AG09309 (cell line): Measurements from ENCODE around the gene ALG12.
"Not testable (repeated sequence)": the region's sequence is repeated elsewhere in the genome, so short reads cannot be mapped to it uniquely, and the experiment has no call there.

ENCODE experiments used
- DNase-seq: peaks from one replicate; pipeline ENCODE4 v3.0.0-alpha.2; 2010; ENCODE audit warnings: low read depth
- H3K4me3 ChIP-seq: 2 replicates; pipeline ENCODE4 v1.5.1; 2011; ENCODE audit warnings: mild to moderate bottlenecking, low read depth, low read length, moderate library complexity; ENCODE audit not compliant: control insufficient read depth
- TF ChIP-seq, protein P1 (sequence below): IDR thresholded peaks from 2 replicates; pipeline ENCODE4 v1.5.1; 2011; ENCODE audit warnings: mild to moderate bottlenecking, low read depth, low read length, inconsistent platforms; ENCODE audit not compliant: insufficient read depth, control insufficient read depth; ENCODE audit errors: missing control alignments

ALG12 gene

DNA sequence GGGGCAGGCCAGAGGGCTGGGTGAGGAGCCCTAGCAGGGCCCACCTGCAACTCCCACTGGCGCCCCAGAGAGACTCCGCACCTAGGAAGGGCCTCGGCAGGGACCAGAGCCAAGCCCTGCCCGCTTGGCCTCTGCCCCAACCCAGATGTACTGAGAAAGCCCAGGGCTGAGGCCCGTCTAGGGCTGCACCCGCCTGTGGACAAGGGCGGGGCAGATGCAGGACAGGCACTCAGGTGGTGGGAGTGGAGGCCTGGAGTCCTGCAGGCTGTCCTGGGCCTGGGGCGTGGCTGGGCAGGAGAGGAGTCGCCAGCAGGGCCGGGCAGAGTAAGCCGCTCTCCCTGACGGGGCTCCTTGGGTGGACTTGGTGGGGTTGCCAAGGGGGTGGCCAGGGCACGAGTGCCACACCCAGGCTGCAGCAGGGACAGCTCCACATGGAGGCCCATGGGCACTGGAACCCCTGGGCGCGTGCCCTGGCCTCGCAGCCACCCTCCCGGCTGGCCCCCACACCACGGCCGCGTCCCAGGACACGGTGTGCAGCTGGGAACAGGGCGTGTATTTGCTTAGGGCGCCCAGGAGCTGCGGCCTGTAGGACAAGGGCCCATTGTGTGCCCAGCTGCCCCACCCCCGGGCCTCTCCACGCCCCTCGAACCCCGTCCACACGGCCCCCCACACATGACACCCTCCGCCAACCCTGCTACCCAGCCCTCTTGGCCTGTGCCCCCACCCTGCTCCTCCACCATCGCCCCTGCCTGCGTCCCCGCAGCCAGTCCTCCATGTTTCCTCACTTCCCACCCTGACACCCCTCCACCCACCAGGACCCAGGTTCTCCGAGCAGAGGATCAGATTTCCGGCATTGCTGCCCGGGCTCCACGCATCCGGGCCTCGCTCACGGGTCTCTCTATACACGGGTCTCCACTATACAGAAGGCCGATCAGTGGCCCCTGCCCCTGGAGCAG lies 31.0 kb upstream of the ALG12 start:
- H3K4me3 ChIP-seq, result no peak overlapping the region
- DNase-seq, result no peak
- TF ChIP-seq, protein P1, sequence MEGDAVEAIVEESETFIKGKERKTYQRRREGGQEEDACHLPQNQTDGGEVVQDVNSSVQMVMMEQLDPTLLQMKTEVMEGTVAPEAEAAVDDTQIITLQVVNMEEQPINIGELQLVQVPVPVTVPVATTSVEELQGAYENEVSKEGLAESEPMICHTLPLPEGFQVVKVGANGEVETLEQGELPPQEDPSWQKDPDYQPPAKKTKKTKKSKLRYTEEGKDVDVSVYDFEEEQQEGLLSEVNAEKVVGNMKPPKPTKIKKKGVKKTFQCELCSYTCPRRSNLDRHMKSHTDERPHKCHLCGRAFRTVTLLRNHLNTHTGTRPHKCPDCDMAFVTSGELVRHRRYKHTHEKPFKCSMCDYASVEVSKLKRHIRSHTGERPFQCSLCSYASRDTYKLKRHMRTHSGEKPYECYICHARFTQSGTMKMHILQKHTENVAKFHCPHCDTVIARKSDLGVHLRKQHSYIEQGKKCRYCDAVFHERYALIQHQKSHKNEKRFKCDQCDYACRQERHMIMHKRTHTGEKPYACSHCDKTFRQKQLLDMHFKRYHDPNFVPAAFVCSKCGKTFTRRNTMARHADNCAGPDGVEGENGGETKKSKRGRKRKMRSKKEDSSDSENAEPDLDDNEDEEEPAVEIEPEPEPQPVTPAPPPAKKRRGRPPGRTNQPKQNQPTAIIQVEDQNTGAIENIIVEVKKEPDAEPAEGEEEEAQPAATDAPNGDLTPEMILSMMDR, result no peak

DNA sequence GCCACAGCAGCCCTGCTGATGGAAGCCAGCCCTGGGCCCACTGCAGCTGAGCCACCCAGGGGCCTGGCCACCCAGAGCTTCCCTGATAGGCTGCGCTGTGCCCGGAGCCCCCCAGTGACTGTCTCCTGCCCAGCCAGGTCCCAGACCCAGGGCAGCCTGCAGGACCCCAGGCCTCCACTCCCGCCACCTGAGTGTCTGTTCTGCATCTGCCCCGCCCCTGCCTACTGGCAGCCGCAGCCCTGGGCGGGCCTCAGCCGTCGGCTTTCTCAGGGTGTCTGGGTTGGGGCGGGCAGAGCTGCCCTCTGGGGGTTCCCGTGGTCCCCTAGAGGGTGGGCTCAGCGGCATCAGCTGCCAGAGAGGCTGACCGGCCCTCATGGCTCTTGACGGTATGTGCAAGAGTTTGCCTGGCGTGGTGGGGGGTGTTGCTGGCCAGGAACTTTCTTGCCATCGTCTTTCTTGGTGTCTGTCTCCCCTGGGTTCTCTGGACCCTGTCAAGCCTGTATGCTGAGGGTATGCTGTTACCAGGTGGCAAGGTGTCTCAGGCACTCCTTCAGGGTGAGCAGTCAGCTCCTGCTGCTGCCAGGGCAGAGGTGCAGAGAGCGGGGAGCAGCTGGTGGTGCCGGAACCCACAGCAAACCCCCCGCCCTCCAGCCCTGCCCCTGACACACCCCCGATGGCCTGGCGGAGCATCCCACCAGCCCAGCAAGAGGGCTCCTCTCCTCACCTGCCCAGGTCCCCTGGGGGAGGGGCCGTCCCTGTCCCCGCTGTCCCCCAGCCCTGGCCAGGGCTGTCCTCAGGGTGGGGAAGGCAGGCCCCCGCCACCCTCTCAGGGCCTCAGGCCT lies 30.1 kb upstream of the ALG12 start:
- no peak for DNase-seq
- TF ChIP-seq, protein P1, result no peak

DNA sequence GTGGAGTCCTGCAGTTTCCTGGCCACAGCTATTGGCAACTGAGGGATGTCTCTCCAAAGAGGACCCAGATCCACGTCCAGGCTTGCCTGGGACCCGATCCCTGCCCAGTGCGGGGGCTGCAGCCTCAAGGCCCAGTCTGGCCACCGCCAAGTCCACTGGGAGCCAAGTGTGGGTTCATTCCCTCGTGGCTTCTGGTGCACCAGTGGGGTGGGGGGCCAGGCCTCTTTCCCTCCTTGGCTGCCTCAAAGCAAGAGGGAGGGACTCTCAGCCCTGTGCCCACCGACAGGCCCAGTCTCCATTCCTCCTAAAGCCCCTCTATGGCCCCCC lies 29.0 kb upstream of the ALG12 start:
- TF ChIP-seq, protein P1, result no peak
- H3K4me3 ChIP-seq, result no peak overlapping the region
- no peak for DNase-seq

More for the DNA sequence above, 30.1 kb upstream of the ALG12 start:
- no peak overlapping the region for H3K4me3 ChIP-seq

DNA sequence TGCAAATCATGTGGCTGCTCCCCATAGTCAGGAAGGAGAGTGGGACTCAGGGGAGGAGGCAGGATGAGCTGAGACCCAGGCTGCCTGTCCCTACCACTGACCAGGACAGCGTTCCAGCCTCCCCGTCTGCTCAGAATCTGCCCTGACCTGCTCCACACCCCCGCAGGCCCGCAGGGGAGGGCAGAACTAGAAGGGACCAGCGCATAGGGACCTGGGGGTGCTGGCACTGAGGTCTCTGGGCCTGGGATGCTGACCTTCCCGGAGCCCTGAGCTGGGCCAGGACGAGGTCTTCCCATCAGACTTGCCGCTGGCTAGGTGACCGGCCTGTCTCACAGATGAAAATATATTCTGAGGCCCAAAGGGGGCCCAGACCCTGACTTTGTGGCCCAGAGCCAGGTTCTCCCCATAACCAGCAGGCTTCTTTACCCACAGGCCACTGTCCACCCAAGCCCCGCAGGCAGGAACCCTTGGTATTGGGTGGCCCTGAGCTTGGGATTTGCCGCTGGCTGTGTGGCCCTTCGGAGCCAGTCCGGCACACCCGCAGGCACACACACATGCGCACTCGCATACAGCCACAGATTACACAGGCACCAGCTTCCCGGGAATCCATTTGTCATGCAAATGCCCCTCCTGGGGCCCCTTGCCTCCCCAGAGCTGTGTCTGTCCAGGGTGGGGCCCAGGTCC lies 28.5 kb upstream of the ALG12 start:
- no peak overlapping the region for H3K4me3 ChIP-seq
- no peak for DNase-seq
- TF ChIP-seq, protein P1, result no peak

DNA sequence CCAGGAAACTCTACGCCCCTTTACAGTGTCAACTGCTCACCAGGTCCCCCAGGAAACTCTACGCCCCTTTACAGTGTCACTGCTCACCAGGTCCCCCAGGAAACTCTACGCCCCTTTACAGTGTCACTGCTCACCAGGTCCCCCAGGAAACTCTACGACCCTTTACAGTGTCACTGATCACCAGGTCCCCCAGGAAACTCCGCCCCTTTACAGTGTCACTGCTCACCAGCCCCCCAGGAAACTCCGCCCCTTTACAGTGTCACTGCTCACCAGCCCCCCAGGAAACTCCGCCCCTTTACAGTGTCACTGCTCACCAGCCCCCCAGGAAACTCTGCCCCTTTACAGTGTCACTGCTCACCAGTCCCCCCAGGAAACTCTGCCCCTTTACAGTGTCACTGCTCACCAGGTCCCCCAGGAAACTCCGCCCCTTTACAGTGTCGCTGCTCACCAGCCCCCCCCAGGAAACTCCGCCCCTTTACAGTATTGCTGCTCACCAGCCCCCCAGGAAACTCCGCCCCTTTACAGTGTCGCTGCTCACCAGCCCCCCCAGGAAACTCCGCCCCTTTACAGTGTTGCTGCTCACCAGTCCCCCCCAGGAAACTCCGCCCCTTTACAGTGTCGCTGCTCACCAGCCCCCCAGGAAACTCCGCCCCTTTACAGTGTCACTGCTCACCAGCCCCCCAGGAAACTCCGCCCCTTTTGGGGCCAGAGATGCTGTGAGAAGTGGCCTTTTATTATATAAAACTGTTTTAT lies 27.0 kb upstream of the ALG12 start:
- not testable (repeated sequence) for DNase-seq

DNA sequence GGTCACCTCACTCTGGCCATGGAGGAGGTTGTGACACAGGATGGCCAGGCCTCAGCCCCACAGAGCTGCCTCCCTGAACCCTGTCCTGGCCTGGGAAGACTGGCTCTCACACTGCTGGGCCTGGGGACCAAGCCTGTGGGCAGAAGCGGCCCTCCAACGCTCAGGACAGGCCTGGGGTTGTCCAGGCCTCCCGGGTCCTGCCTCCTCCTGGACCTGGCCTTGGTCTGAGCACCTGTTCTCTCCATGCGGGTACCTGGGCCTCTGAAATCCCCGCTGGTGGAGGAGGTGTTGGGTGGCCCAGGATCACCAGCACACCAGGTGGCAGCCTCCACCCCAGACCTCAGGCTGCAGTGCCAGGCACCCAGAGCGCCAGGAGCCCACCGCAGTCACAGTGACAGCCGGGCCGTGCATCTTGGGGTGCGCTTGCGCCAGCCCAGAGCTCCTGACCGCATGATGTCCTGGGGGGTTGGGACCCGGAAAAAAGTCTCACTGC lies 26.2 kb upstream of the ALG12 start:
- no peak for DNase-seq
- TF ChIP-seq, protein P1, result no peak
- H3K4me3 ChIP-seq, result no peak overlapping the region

More for the DNA sequence above, 27.0 kb upstream of the ALG12 start:
- not testable (repeated sequence) for H3K4me3 ChIP-seq
